Retinal pigment epithelial cell (primary cell): Measurements from ENCODE around the gene SSH2.

Experiments
- DNase-seq: peaks from one replicate; pipeline ENCODE4 v3.0.0-alpha.2; 2010; ENCODE audit warnings: low read depth
- H3K4me3 ChIP-seq: 2 replicates; pipeline ENCODE4 v1.5.1; 2011; ENCODE audit warnings: mild to moderate bottlenecking, low read length, control low read depth, moderate library complexity
- CTCF ChIP-seq: conservative IDR thresholded peaks from 2 replicates; pipeline ENCODE4 v1.5.1; 2011; ENCODE audit warnings: low read depth, low read length, control low read depth, inconsistent platforms

The SSH2 gene

GRCh38 chr17:29846298-29846697, 83.7 kb downstream of the SSH2 start:
- no peak for DNase-seq
- TF ChIP-seq CTCF, result no peak
- H3K4me3 ChIP-seq, result no peak overlapping the region

- no peak for DNase-seq
- no peak overlapping the region for H3K4me3 ChIP-seq
- no peak for TF ChIP-seq CTCF
Observed at GRCh38 chr17:29844339-29845048, 85.5 kb downstream of the SSH2 start.

GRCh38 chr17:29840884-29841283, 89.1 kb downstream of the SSH2 start:
- no peak overlapping the region for H3K4me3 ChIP-seq
- no peak for DNase-seq
- no peak for TF ChIP-seq CTCF

GRCh38 chr17:29839656-29840055, 90.4 kb downstream of the SSH2 start:
- no peak for DNase-seq
- H3K4me3 ChIP-seq, result no peak overlapping the region
- TF ChIP-seq CTCF, result no peak

- no peak for TF ChIP-seq CTCF
Observed at GRCh38 chr17:29838961-29839360, 91.1 kb downstream of the SSH2 start.

GRCh38 chr17:29837531-29837930, 92.5 kb downstream of the SSH2 start:
- no peak for TF ChIP-seq CTCF
- no peak for DNase-seq
- no peak overlapping the region for H3K4me3 ChIP-seq

More at GRCh38 chr17:29838961-29839360, 91.1 kb downstream of the SSH2 start:
- H3K4me3 ChIP-seq, result no peak overlapping the region
- peak; percentile 58 for DNase-seq

GRCh38 chr17:29836643-29837042, 93.4 kb downstream of the SSH2 start:
- no peak for DNase-seq
- no peak for TF ChIP-seq CTCF
- H3K4me3 ChIP-seq, result no peak overlapping the region
